C4-2B (cell line): ENCODE results near the gene CYP4X1.

Source experiments
- ZFX ChIP-seq: fragments of 450-650 bp; IDR thresholded peaks from 2 replicates; pipeline ENCODE4 v1.6.1; 2017
- TF ChIP-seq, protein P1 (sequence below): fragments of 450-650 bp; conservative IDR thresholded peaks from 2 replicates; pipeline ENCODE4 v1.5.1; 2017; ENCODE audit warnings: mild to moderate bottlenecking

DNA sequence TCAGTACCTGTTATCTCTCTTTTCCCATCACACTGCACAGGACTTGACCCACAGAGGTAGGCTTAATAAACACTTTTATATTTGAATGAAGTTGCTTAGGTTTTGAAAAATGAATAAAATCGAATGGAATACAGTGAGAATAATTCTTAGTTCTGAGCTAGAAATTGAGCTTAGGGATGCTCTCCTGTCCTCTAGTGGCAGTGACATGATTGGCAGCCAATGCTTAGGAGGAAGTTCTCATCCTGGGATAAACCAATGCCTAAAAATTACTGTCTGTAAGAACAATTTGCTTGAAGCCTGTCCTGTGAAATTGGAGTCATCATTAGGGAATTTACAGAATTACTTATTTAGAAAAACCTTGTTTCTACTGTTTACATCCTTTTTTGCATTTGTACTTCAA is 21.3 kb upstream of the CYP4X1 start:
- TF ChIP-seq, protein P1, sequence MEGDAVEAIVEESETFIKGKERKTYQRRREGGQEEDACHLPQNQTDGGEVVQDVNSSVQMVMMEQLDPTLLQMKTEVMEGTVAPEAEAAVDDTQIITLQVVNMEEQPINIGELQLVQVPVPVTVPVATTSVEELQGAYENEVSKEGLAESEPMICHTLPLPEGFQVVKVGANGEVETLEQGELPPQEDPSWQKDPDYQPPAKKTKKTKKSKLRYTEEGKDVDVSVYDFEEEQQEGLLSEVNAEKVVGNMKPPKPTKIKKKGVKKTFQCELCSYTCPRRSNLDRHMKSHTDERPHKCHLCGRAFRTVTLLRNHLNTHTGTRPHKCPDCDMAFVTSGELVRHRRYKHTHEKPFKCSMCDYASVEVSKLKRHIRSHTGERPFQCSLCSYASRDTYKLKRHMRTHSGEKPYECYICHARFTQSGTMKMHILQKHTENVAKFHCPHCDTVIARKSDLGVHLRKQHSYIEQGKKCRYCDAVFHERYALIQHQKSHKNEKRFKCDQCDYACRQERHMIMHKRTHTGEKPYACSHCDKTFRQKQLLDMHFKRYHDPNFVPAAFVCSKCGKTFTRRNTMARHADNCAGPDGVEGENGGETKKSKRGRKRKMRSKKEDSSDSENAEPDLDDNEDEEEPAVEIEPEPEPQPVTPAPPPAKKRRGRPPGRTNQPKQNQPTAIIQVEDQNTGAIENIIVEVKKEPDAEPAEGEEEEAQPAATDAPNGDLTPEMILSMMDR, result peak; percentile 73
- TF ChIP-seq ZFX, result no peak
